ENCODE data around the gene RAC2. TPM values are rescaled to one million over a fixed set of nuclear protein-coding genes. Genes with fewer than 3 reads are reported as not detected.

Gene RAC2
- total RNA-seq, 4 donors from 2014 or later: 10.0 to 124 (median 20.6) TPM

GRCh38 chr22:37218771-37219411, 25.2 kb downstream of the RAC2 start:
- no peaks in the 10 kb centered on the region for H3K36me3 ChIP-seq
- no peaks in the 10 kb centered on the region for H3K9me3 ChIP-seq
- H3K4me1 ChIP-seq: peaks cover 0 to 34% (median 14%) of the 10 kb centered on the region in 4 donors
- peak overlapping the region; percentile 22 to 85 (median 70) for H3K27ac ChIP-seq
- TF ChIP-seq CTCF (IDR thresholded peaks at IDR 0.05): no peak
- DNase-seq: peak in 2 of 3 donors; percentile 82 to 86
- H3K4me3 ChIP-seq: peak overlapping the region in 1 of 4 donors; percentile 14
- H3K27me3 ChIP-seq: no peaks in the 10 kb centered on the region

- no peak for DNase-seq
- no peak for TF ChIP-seq POLR2A (IDR thresholded peaks at IDR 0.05)
- no peak for TF ChIP-seq CTCF (IDR thresholded peaks at IDR 0.05)
- peak overlapping the region in 3 of 4 donors; percentile 39 to 85 (median 42) for H3K27ac ChIP-seq
These were observed 25.7 kb downstream of the RAC2 start for GRCh38 chr22:37218399-37218770.

DNA sequence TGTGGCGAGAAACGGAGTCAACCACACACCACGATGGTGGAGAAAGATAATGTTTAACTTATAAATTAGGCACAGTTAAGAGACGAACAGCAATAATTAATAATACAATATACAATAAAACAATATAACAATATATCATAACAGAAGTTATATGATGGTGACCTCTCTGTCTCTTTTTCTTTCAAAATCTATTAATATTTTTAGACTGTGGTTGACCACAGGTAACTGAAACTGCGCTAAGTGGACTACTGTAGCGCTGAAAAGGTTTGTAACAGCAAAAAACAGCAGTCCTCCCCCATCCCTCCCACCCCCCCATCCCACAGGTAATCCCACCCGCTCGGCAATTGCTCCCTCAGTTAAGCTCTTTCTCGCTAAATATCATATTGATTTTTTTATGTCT, 28.2 kb downstream of the RAC2 start:
- no peaks in the 10 kb centered on the region for H3K9me3 ChIP-seq
- H3K4me3 ChIP-seq: no peak overlapping the region
- H3K27me3 ChIP-seq: no peaks in the 10 kb centered on the region
- no peak for DNase-seq
- no peak for TF ChIP-seq CTCF (IDR thresholded peaks at IDR 0.05)
- no peak for TF ChIP-seq POLR2A (IDR thresholded peaks at IDR 0.05)
- no peaks in the 10 kb centered on the region for H3K36me3 ChIP-seq
- H3K27ac ChIP-seq: no peak overlapping the region
- peaks cover 0 to 13% (median 4%) of the 10 kb centered on the region in 4 donors for H3K4me1 ChIP-seq

More at GRCh38 chr22:37218399-37218770, 25.7 kb downstream of the RAC2 start:
- H3K4me3 ChIP-seq: no peak overlapping the region
- peaks cover 0 to 29% (median 11%) of the 10 kb centered on the region in 4 donors for H3K4me1 ChIP-seq
- no peaks in the 10 kb centered on the region for H3K27me3 ChIP-seq
- H3K36me3 ChIP-seq: no peaks in the 10 kb centered on the region
- no peaks in the 10 kb centered on the region for H3K9me3 ChIP-seq

DNA sequence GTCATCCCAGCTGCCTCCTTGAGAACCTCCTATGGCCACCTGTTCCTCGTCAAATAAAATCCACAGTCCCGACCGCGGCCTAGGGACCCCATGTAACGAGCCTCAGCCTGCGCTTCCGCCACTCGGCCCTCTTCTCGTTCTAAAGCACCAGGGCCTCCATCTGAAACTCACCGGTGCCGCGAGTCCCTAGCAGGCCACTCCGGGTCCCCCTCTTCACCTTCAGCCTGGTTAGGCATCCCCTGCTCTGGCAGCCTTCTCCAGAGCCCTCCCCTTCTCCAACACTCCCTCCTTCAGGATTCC, 29.4 kb downstream of the RAC2 start:
- Histone ChIP-seq H3K36me3 (no peaks in the 10 kb centered on the region), H3K27me3 (no peaks in the 10 kb centered on the region)
- peak in 1 of 3 donors; percentile 42 for DNase-seq

DNA sequence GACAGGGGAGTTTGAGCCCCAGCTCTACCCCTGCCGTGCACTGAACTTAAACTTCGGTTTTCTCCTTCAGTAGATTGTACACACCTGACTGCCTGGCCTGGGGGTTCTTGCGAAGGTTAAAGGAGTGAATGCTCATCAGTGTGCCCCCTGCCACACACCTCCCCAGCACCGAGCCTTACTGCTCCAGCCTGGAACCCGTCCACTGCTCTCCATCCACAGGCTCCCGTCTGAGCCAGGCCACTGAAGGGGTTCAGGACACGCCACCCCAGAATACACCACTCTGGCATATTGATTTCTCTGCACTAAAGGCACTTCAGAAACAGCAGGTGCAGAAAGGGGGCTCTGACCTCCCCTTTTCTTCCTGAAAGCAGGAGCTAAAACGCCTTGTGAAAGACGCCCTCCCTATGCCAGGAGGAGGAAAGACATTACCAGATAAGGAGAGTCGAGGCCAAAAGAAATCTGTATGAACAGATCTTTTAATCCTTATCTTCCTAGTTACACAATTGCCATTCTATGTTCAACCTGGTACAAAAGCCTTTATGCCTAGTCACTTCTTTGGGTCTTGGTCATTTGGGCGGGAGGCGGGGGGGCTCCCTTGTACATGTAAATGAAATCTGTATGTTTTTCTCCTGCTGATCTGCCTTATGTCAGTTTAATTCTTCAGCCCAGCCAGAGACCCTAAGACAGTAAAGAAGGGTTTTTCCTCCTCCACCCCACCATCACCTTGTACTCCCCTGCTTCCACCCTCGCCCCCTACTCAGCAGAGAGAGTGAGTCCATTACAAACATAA, 29.9 kb downstream of the RAC2 start:
- no peak overlapping the region for H3K4me3 ChIP-seq
- H3K27me3 ChIP-seq: no peaks in the 10 kb centered on the region
- H3K9me3 ChIP-seq: no peaks in the 10 kb centered on the region
- TF ChIP-seq CTCF (IDR thresholded peaks at IDR 0.05) (no peak), POLR2A (IDR thresholded peaks at IDR 0.05) (no peak)
- DNase-seq: peak in 2 of 3 donors; percentile 33 to 39
- H3K36me3 ChIP-seq: no peaks in the 10 kb centered on the region
- H3K27ac ChIP-seq: no peak overlapping the region
- H3K4me1 ChIP-seq: peaks cover 0 to 5% (median 0%) of the 10 kb centered on the region in 4 donors

More for the DNA sequence above, 29.4 kb downstream of the RAC2 start:
- Histone ChIP-seq H3K4me1 (peaks cover 0 to 5% (median 2%) of the 10 kb centered on the region in 4 donors), H3K9me3 (no peaks in the 10 kb centered on the region), H3K27ac (no peak overlapping the region), H3K4me3 (no peak overlapping the region)
- TF ChIP-seq CTCF (IDR thresholded peaks at IDR 0.05) (no peak), POLR2A (IDR thresholded peaks at IDR 0.05) (no peak)

Measured in Peyer's patch (tissue), 4 donors.